ENCODE measurements around the gene DYNC1I1.

GRCh38 chr7:95766086-95766485 lies 6.3 kb upstream of the DYNC1I1 start:
- TF ChIP-seq CTCF (IDR thresholded peaks at IDR 0.05) (no peak), POLR2AphosphoS5 (IDR thresholded peaks at IDR 0.05) (no peak), EP300 (IDR thresholded peaks at IDR 0.05) (no peak)

All from suprapubic skin (tissue), 4 donors.